ENCODE data around the gene NME7. TPM values are rescaled to one million over a fixed set of nuclear protein-coding genes. Genes with fewer than 3 reads are reported as not detected.

NME7 gene
- total and polyA plus RNA-seq, 4 donors, result 6.2 to 43.7 (median 18.0) TPM

DNA sequence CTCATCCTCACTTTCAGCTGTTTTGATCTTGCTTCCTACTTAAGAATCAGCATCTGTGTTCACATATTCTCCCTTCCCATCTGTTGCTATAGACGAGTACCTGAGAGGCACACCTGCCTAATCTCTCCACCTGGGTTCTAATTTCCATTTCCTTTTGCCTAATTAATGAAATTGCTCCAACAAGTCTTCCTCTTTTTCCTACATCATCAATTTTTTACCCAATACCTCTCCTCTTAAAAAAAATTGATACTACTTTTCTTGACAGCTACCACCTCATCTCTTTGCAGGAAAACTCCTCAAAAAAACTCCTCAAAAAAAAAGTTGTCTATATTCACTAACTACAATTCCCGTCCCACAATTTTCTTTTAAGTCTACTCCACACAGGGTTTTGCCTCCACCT is 71.8 kb downstream of the NME7 start:
- no peak overlapping the region for H3K27ac ChIP-seq (ENCODE audit: low read depth in 1 of 2, low read length in 1 of 2)
- no peak for TF ChIP-seq CTCF (IDR thresholded peaks at IDR 0.05; ENCODE audit: control extremely low read depth, extremely low read depth)
- DNase-seq (no peak), ATAC-seq (ENCODE audit: insufficient read depth, low FRiP score) (no peak)
- H3K4me1 ChIP-seq (ENCODE audit: control insufficient read depth in 5 of 5, insufficient read depth in 5 of 5, low read length in 5 of 5), result no peaks in the 10 kb centered on the region
- no peaks in the 10 kb centered on the region for H3K9me3 ChIP-seq (ENCODE audit: control insufficient read depth in 4 of 4, insufficient read depth in 3 of 4, low read length in 3 of 4)
- no peaks in the 10 kb centered on the region for H3K27me3 ChIP-seq (ENCODE audit: control insufficient read depth in 3 of 3, insufficient read depth in 3 of 3, low read length in 2 of 3)
- H3K9ac ChIP-seq (ENCODE audit: insufficient read depth in 1 of 2, low read length in 2 of 2), result no peak overlapping the region
- no peak overlapping the region for H3K4me3 ChIP-seq
- 85 to 91% methylated on average over 2 of the region's 2 CpGs for WGBS, 2 donors
- peaks cover 0 to 9% (median 0%) of the 10 kb centered on the region in 4 donors for H3K36me3 ChIP-seq (ENCODE audit: control insufficient read depth in 4 of 4, insufficient read depth in 4 of 4, low read length in 4 of 4)

- no peak for TF ChIP-seq CTCF (IDR thresholded peaks at IDR 0.05; ENCODE audit: control extremely low read depth, extremely low read depth)
- 48 to 75% methylated on average over 1 of the region's 1 CpG for WGBS, 2 donors
- H3K36me3 ChIP-seq (ENCODE audit: control insufficient read depth in 4 of 4, insufficient read depth in 4 of 4, low read length in 4 of 4), result peaks cover 0 to 9% (median 0%) of the 10 kb centered on the region in 4 donors
- H3K9ac ChIP-seq (ENCODE audit: insufficient read depth in 1 of 2, low read length in 2 of 2), result no peak overlapping the region
- ATAC-seq (ENCODE audit: insufficient read depth, low FRiP score), result no peak
- no peak overlapping the region for H3K4me3 ChIP-seq
- H3K27me3 ChIP-seq (ENCODE audit: control insufficient read depth in 3 of 3, insufficient read depth in 3 of 3, low read length in 2 of 3), result no peaks in the 10 kb centered on the region
- H3K27ac ChIP-seq (ENCODE audit: low read depth in 1 of 2, low read length in 1 of 2), result no peak overlapping the region
- H3K4me1 ChIP-seq (ENCODE audit: control insufficient read depth in 5 of 5, insufficient read depth in 5 of 5, low read length in 5 of 5), result no peaks in the 10 kb centered on the region
- DNase-seq, result no peak
- no peaks in the 10 kb centered on the region for H3K9me3 ChIP-seq (ENCODE audit: control insufficient read depth in 4 of 4, insufficient read depth in 3 of 4, low read length in 3 of 4)
Measured at GRCh38 chr1:169295425-169295824, 72.2 kb downstream of the NME7 start.

DNA sequence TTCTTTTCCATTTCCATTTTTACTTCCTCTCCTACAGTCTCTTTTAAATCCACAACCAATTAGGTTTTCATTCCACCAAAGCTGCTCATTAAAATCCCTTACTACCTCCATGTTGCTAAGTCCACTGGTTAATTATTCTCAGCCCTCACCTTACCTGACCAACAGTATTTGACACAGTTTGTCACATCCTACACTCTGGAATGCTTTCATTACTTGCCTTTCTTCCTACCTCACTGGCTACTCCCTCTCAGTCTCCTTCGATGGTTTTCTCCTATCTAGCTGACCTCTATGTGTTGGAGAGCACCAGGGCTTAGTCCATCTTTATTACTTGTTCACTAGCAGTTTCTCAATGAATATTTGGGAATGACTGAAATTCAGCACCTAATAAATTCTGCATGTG is 78.6 kb downstream of the NME7 start:
- no peak overlapping the region for H3K9ac ChIP-seq (ENCODE audit: insufficient read depth in 1 of 2, low read length in 2 of 2)
- no peak overlapping the region for H3K4me3 ChIP-seq
- TF ChIP-seq CTCF (IDR thresholded peaks at IDR 0.05; ENCODE audit: control extremely low read depth, extremely low read depth), result no peak
- peaks cover 0 to 6% (median 3%) of the 10 kb centered on the region in 4 donors for H3K36me3 ChIP-seq (ENCODE audit: control insufficient read depth in 4 of 4, insufficient read depth in 4 of 4, low read length in 4 of 4)
- H3K4me1 ChIP-seq (ENCODE audit: control insufficient read depth in 5 of 5, insufficient read depth in 5 of 5, low read length in 5 of 5), result no peaks in the 10 kb centered on the region
- WGBS, 2 donors, result 70 to 87% methylated on average over 1 of the region's 1 CpG
- H3K27me3 ChIP-seq (ENCODE audit: control insufficient read depth in 3 of 3, insufficient read depth in 3 of 3, low read length in 2 of 3), result no peaks in the 10 kb centered on the region
- no peak overlapping the region for H3K27ac ChIP-seq (ENCODE audit: low read depth in 1 of 2, low read length in 1 of 2)
- DNase-seq (no peak), ATAC-seq (ENCODE audit: insufficient read depth, low FRiP score) (no peak)
- H3K9me3 ChIP-seq (ENCODE audit: control insufficient read depth in 4 of 4, insufficient read depth in 3 of 4, low read length in 3 of 4), result no peaks in the 10 kb centered on the region

DNA sequence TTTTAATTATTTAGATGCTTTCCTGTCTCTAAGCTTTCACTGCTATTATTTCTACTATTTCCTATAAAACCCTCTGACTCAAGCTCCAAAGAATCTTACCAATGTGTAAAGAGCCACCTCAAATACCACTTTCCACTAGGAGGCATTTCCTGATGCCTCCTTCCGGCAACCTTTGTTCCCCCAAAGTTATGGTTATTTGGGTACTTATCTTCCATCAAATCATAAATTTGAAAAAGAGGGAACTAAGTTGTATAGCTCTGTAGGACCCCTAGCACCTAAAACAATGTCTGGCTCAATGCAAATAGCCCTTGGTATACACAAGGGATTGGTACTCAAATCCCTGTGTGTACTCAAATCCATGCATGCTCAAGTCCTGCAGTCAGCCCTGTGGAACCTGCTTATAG is 79.6 kb downstream of the NME7 start:
- no peak for ATAC-seq (ENCODE audit: insufficient read depth, low FRiP score)
- no peak for DNase-seq
- 76 to 86% methylated on average over 1 of the region's 1 CpG for WGBS, 2 donors

More for the DNA sequence above, 79.6 kb downstream of the NME7 start:
- H3K4me1 ChIP-seq (ENCODE audit: control insufficient read depth in 5 of 5, insufficient read depth in 5 of 5, low read length in 5 of 5), result no peaks in the 10 kb centered on the region
- H3K27ac ChIP-seq (ENCODE audit: low read depth in 1 of 2, low read length in 1 of 2), result no peak overlapping the region
- H3K4me3 ChIP-seq, result no peak overlapping the region
- no peaks in the 10 kb centered on the region for H3K27me3 ChIP-seq (ENCODE audit: control insufficient read depth in 3 of 3, insufficient read depth in 3 of 3, low read length in 2 of 3)
- H3K9ac ChIP-seq (ENCODE audit: insufficient read depth in 1 of 2, low read length in 2 of 2), result no peak overlapping the region
- TF ChIP-seq CTCF (IDR thresholded peaks at IDR 0.05; ENCODE audit: control extremely low read depth, extremely low read depth), result no peak
- H3K36me3 ChIP-seq (ENCODE audit: control insufficient read depth in 4 of 4, insufficient read depth in 4 of 4, low read length in 4 of 4), result peaks cover 0 to 6% (median 3%) of the 10 kb centered on the region in 4 donors
- no peaks in the 10 kb centered on the region for H3K9me3 ChIP-seq (ENCODE audit: control insufficient read depth in 4 of 4, insufficient read depth in 3 of 4, low read length in 3 of 4)

All from lung (tissue), 12 donors.